Neural cell (in vitro differentiated cells): ENCODE results near the gene FCN3.

Experiments used
- POLR2AphosphoS5 ChIP-seq: IDR thresholded peaks from 2 replicates; pipeline ENCODE4 v1.6.1; 2012
- SMC3 ChIP-seq: fragments of 450-650 bp; conservative IDR thresholded peaks from 2 replicates; pipeline ENCODE4 v1.6.1; 2014; ENCODE audit warnings: antibody characterized with exemption, mild to moderate bottlenecking, moderate library complexity; ENCODE audit not compliant: poor library complexity
- TAF1 ChIP-seq: IDR thresholded peaks from 2 replicates; pipeline ENCODE4 v1.6.1; 2012; ENCODE audit warnings: low read depth

DNA sequence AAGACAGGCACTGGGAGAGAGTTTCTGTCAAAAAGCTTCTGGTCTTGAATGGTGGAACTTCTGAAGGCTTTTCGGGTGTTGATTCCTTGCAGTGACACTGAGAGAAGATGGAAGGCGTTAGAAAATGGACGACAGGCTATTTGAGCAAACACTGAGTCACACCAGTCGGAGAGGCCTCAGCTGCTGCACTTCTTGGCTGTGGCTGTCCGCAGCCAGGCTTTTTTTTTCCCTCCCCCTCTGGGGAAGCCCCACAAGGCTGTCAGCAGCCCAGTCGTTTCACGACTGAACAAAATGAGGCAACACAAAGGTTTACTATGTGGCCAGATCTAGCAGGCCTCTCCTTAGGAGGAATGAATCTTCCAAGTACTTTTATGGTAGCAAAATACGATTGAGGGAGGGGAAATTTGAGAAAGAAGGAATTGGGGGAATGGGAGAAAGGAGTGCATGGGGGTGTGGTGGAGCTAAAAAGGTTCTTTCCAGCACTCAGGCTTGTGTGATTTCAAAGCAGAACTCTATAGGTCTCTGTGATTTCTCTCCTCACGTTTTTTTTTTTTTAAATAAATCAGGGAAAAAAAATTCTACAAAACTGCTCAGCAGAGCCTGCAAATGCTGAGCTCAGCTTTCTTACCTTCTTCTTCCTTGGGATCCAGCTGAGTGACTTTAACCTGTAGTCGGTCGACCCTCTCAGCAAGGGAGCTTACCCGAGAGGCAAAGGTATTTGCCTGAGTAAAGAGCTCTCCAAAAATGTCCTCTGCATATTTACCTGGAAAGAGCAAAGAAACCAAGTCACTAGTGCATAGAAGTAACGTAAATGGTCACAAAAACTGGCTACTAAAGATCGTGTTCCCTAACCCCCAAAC, 43.9 kb upstream of the FCN3 start:
- no peak for TF ChIP-seq TAF1
- TF ChIP-seq POLR2AphosphoS5 = no peak
- TF ChIP-seq SMC3 = no peak
